GM19468 (cell line): ENCODE results near the gene GCNT4.
"Not testable (repeated sequence)": the region's sequence is repeated elsewhere in the genome, so short reads cannot be mapped to it uniquely, and the experiment has no call there.

Source experiments
- ATAC-seq: cut with Tn5 transposase; IDR thresholded peaks from one replicate; pipeline ENCODE4 v1.9.1; 2021; ENCODE audit warnings: mild to moderate bottlenecking, moderate library complexity, moderate number of reproducible peaks; ENCODE audit not compliant: unreplicated experiment; ENCODE audit errors: extremely low read depth

GCNT4 gene, protein sequence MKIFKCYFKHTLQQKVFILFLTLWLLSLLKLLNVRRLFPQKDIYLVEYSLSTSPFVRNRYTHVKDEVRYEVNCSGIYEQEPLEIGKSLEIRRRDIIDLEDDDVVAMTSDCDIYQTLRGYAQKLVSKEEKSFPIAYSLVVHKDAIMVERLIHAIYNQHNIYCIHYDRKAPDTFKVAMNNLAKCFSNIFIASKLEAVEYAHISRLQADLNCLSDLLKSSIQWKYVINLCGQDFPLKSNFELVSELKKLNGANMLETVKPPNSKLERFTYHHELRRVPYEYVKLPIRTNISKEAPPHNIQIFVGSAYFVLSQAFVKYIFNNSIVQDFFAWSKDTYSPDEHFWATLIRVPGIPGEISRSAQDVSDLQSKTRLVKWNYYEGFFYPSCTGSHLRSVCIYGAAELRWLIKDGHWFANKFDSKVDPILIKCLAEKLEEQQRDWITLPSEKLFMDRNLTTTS

DNA sequence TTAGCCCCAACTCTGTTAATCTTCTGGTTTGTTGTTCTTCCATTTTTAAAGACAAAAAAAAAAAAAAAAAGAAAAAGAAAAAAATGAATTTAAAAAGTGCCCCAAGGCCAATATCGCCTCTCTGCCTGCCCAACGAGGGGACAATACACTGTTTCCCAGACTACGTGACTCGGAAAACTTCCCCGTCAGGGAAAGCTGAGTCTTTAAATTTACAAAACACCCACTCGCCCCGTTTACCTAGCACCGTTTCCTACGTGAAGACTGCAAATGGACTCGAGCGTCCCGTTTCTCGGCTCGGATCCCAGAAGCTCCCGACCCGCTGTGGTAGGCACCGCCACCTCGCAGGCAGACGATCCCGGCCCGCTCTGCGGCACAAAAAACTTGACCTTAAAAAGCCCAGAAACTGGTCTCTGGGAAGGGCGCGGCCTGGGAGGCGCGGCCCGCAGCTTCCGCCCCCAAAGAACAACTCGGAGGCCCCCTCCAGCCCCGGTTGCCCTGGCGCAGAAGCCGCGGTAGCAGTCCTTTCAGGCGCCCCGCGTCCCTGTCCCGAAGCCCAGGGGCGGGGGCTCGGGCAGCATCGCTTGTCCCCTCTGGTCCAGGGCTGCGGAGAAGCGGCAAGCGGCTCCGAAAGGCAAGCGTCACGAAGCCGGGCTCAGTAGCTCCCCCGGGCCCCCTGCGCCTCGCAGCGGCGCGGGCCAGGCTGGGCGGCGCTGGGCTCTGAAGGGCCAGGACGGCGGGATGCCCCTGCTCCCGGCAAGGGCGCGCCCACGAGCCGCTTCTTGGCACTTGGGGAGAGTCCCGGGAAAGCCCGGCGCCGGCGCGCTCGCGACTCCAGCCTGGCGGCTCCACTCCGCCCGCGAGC lies at the start of gene GCNT4:
TSS of gene GCNT4 (minus strand) at position 367 of the 862 bp plus-strand sequence. CDS start 22,521 bp downstream, outside the sequence.
- ATAC-seq = no peak

DNA sequence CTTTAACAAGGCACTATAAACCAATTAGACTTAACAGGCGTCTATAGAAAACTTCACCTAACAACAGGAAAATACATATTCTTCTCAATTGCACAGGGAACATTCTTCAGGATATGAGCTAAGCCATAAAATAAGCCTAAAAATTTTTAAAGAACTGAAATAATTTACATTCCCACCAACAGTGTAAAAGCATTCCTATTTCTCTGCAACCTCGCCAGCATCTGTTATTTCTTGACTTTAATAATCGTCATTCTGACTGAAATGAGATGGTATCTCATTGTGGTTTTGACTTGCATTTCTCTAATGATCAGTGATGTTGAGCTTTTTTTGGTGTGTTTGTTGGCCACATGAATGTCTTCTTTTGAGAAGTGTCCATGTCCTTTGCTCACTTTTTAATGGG lies 43.6 kb upstream of the GCNT4 start:
- not testable (repeated sequence) for ATAC-seq

DNA sequence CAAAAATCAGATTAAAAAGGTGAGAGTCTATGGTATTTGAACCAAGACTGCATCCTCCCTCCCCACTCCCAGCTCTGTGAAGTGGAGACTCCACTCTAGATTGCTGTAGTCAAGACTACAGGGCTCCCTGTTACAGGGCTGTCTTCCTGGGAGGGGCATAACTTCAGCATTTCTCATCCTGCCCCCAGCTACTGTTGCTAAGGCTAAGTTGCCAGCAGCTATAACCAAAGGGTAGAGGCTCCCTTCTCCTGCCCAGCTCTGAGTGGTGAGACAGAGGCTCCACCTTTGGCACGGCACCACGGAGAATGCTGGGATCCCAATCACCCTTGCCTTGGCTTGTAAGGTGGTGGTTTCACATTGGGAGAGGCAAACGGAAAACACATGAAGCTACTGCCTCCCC lies 39.2 kb upstream of the GCNT4 start:
- ATAC-seq = no peak

DNA sequence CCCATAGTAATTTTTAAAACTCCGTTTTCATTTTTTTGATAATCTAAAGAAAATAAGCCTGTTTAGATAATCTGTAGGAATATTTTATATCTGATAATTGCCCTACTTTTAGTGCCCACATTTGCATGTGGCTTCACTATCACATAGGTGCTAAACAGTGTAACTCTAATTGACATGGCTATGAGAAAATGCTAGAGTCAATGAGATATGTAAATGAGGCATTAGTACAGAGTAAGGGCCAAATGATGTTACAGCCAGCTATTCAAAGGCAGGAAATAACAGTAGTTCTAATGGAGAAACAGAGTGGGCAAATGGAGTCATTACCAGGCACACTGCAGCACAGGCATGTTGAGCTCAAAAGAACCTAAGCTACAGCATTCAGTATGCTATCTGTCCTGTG lies 37.3 kb upstream of the GCNT4 start:
- no peak for ATAC-seq

DNA sequence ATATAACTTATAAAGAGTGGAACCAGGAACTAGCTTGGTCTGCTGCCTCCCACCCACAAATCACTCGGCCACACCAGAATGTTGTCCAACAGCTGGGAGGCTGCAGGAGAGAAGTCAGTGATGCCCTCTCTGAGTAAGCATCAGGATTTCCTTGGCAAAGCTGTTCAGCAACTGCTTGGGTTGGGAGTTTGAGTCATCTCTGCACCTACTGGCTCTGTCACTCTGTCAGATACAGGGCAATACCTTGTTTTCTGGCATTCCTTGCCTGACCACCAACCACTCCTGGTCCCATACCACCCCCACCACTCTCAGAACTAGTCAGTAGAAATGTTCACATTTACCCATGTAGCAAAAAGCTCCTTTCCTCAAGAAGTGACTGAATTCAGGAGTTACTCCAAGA lies 36.8 kb upstream of the GCNT4 start:
- no peak for ATAC-seq

DNA sequence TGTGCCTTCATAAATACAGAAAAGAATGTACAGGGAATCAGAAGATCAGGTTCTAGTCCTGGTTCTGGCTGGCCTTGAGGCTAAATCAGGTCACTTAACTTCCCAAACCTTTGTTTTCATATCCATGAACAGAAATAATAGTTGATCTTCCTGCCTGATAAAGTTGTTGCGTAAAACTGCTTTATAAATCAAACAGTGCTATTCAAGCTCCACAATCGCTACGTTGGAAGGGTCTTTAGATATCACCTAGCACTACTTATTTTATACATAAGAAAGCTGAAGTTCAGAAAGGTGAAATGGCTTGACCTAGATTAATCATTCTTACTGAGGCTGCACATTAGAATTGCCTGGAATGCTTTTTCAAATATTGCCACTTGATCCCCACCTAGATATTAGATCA lies 36.3 kb upstream of the GCNT4 start:
- ATAC-seq = no peak

DNA sequence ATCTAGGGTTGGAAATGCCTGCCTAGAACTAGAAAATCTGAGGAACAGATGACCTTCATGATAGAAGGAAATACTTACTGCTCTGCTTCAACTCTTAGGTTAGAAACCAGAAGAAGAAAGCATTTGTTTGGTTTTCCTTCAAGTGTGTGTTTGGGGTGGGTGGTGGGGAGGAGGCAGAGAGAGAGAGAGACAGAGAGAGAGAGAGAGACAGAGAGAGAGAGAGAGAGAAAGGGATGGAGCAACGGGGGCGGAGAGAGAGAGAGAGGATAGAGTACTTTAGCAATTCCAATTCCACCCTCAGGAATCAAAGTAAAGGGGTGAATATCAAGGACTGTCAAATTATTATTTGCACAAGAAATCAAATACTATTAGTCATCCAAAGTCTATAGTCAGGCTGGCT lies 29.2 kb upstream of the GCNT4 start:
- ATAC-seq = no peak

DNA sequence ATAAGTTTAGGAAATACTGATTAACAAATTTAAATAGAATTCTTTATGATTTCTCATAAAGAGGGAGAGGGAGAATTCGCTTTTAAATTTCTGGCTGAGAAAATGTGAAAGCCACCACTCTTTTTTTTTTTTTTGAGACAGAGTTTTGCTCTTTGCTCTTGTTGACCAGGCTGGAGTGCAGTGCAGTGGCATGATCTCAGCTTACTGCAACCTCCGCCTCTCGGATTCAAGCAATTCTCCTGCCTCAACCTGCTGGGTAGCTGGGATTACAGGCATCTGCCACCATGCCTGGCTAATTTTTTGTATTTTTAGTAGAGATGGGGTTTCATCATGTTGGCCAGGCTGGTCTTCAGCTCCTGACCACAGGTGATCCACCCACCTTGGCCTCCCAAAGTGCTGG lies 27.0 kb upstream of the GCNT4 start:
- ATAC-seq = not testable (repeated sequence)

DNA sequence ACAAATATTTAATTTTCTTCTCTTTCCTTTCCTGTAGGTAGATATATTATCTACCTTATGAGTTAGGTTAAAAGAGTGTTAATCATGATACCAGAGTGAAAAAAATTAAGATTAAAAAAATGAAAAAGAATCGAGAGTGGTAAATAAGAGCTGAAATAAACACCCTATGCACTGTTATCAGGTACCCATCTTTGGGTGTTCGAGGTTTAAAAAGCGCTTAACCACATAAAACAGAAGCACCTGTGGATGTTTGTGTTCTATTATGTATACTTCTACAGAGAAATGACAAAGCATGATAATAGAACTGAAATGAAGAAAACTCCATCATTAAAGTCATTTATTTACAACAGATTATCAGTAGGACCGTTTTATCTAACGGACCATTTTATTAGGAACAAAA lies 25.7 kb upstream of the GCNT4 start:
- ATAC-seq = no peak

DNA sequence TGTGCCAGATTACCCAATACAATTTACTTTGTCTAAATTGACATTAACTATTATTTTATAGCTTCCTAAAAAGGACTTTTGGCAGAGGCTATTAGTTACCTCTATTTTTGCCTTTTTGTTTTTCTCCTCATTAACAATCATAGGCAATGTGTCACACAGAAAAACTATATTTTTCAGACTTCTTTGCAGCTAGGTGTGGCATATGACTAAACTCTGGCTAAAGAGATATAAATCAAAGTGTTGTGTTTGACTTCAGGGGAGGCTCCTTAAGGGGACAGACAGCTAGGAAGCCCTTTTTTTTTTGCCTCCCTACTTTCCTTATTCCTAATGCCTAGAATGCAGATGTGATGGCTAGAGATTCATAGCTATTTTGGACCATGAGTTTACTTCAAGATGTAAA lies 19.7 kb upstream of the GCNT4 start:
- ATAC-seq = no peak

DNA sequence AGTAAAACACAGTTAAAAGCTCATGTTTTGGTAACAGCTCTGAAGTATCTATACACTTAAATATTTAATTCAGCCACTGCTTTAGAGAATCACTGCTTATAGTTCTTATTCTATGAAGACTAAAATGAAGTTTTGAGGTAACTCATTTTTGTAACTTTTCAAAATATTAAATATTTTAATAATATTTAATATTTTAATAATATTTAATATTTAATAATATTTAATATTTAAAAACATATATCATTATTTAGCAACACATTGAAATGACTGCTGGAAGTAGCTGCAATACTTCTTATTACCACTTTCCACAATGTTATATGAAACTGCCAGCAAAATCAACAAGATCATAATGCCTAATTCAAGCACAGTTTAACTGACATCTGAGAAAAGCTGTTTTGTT lies 18.7 kb upstream of the GCNT4 start:
- ATAC-seq = no peak

DNA sequence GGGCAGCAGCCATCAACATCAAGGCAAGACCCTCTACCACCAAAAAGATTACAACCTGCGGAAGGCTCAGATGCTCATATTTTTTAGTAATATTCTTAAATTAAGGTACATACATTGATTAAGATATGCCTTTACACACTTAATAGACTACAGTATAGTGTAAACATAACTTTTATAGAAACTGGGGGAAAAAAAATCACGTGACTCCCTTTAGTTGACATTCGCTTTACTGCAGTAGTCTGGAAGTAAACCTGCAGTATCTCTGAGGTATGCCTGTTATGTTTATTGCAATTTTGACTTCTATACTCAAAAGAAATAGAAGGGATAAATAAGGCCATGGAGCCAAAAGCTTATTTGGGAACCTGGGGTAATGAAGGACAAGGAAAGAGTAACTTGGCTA lies 15.1 kb upstream of the GCNT4 start:
- ATAC-seq = no peak

DNA sequence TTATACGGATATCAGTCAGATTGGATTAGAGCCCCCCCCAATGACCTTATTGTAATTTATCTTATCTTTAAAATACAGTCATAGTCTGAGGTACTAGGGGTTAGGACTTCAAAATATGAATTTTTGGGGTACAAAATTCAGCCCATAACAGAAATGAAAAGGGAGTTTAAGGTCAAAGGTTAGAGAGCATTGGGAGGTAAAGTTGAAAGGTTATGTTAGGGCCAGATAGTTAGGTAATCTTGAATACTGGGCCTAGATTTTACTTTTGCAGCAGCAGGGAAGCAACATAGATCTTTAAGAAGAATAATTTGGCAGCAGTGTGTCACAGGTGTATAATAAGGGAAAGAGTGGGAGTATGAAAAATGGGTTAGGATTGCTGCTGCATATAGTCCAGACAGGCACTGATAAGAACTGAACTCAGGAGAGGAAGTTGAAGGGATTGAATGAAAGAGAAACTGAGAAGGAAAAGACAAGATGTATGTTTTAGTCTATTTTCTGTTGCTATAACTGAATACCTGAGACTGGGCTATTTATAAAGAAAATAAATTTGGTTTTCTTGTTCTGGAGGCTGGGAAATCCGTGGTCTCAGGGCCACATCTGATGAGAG lies 10.7 kb upstream of the GCNT4 start:
- ATAC-seq = no peak

DNA sequence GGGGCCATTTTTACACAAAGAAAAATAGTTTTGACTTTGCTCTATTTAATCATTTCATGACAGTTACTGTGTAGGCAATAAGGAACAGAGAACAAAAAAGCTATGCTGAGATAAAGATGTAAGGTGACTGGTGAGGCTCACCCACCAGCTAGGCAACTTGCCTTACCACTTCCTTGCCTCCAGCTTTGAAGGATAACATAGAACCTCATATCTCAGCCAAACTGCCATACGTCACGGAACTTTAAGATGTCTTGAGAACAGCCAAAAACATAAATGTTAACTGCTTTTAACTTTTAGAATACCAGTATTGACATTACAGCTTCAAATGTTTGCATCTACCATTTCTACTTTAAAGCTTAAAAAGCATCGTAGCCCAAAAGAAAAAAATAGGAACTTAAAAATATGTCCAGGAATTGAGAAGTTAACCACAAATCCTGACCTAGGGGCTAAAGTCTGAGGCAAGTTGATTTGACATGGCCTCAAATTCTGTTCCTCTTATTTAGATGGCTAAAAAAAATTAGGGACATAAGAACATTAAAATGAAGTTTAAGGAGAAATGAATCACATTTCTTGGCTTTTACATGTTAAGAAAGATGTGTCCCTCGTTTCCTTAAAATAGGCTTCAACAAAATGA lies 7.7 kb upstream of the GCNT4 start:
- ATAC-seq = no peak

DNA sequence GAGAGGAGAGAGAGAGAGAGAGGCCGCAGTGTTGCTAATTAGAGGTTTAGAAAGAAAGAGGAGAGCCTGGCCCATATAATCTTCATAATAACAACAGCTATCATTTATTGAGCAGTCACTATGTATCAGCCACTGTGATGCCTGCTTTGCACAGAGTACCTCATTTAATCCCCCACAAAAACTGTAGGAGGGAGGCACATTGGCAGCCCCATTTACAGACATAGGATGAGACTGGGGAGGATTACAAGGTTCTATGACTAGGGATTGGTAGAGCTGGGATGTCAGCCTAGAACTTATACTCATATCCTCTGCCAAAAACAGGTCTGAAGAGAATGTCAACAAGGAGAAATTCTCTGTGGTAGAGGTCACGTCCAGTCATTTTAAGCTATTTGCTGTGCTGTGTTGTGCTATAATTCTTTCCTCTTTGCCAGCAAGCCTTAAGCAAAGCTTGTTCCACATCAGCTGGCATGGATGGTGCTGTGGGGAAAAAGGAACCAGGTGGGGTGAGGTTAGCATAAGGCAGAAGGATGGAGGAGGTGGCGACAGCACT lies 6.7 kb upstream of the GCNT4 start:
- ATAC-seq = no peak

DNA sequence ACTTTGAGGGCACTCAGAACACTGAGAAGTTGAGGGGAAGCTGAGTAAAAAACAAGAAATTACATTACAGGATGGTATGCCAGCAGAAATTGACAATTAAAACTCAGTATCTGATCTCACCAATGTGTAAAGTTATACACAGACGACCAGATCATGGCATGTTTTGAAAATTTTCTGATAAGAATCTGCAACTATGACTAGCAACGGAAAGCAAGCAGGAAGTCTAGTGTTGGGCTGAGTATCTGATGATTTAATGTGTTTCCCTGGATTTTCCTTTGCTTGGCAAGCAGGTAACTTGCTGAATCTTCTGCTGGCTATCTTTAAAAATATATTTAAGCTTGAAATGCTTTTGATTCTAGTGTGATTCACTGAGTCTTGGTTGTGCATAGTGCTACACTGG lies 5.2 kb upstream of the GCNT4 start:
- ATAC-seq = no peak

DNA sequence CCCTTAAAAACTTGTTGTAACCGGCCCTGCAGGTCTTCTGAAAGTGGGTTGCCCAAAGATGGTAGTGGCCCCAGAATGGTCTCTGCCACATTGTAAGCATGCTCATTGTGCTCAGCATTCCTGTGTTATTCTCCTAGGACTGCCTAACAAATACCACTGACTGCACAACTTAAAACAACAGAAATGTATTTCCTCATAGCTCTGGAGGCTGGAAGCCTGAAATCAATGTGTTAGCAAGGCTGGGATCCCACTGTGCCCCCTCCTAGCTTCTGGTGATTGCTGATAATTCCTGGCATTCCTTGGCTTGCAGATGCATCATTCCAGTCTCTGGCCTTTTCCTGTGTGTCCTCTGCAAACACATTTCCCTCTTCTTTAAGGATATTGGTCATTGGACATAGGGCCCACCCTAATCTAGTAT lies 3.4 kb upstream of the GCNT4 start:
- no peak for ATAC-seq

DNA sequence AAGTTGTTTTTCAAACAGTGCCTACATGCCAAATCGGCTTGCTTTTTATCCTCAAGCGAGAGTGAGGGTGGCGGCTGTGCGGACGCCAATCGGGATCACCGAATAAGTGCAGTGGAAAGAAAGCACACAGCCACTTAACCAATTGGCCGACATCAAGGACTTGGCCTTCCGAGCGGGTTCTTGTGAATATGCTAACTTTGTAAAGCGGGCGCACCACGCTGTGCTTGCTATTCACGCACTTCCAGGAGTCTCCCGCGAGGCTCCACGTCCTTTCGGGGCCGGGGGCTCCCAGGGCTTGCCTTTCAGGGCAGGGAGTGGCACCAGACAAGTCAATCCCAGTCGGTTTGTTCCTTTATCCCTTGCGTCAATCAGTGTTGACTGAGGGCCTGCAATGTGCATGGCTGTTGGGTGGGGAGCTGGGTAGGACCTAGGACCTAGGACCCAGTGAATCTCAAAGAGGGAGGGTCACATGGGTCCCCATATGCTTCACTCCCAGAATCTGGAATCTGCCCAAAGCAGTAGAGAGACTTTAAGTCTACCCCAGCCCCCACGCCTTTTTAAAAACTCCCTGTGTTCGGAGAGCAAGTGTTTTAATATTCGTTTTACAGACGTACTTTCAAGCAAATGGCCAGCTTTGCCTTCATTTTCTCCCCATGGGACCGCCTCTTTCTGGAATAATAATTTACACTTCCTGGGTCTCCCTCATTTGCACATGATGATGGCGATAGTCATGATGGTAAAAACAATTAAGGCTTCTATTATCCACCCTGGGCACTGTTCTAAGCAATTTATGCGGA lies 2.0 kb upstream of the GCNT4 start:
- ATAC-seq = no peak
